ENCODE measurements around the gene UBE2F. TPM values are rescaled to one million over a fixed set of nuclear protein-coding genes. Genes with fewer than 3 reads are reported as not detected.

Gene UBE2F
- polyA plus RNA-seq, 1 of the 3 experiments (the other 2 are of a cell fraction): 56.9 TPM

GRCh38 chr2:238010572-238010971 is 43.8 kb downstream of the UBE2F start:
- Histone ChIP-seq H3K27ac (ENCODE audit: low read depth in 2 of 2, low read length in 1 of 2) (no peak overlapping the region), H3K4me2 (no peak overlapping the region), H3K4me1 (ENCODE audit: control insufficient read depth in 1 of 2, insufficient read depth in 2 of 2, low read depth in 1 of 2, low read length in 1 of 2) (peaks cover 0 to 10% of the 10 kb centered on the region in 2 experiments; a peak in 1 of 4 replicates), H2AFZ (ENCODE audit: low read depth) (no peak overlapping the region), H3K9ac (no peak overlapping the region), H3K4me3 (ENCODE audit: low read depth in 2 of 2, low read length in 1 of 2) (no peak overlapping the region), H3K9me3 (no peaks in the 10 kb centered on the region), H3K79me2 (ENCODE audit: insufficient read depth) (peaks cover 25% of the 10 kb centered on the region), H4K20me1 (ENCODE audit: insufficient read depth) (no peaks in the 10 kb centered on the region), H3K9me2 (no peaks in the 10 kb centered on the region), H3K36me3 (replicated peaks in 1 of 2; ENCODE audit: control insufficient read depth in 1 of 2, insufficient read depth in 2 of 2, low read length in 1 of 2) (peaks cover 9 to 11% of the 10 kb centered on the region in 2 experiments), H3F3A (replicated peaks; ENCODE audit: insufficient read depth) (no peaks in the 10 kb centered on the region), H3K27me3 (ENCODE audit: insufficient read depth) (no peaks in the 10 kb centered on the region)
- no peak for TF ChIP-seq ELF1 (IDR thresholded peaks at IDR 0.05)
- TF ChIP-seq, protein P1, sequence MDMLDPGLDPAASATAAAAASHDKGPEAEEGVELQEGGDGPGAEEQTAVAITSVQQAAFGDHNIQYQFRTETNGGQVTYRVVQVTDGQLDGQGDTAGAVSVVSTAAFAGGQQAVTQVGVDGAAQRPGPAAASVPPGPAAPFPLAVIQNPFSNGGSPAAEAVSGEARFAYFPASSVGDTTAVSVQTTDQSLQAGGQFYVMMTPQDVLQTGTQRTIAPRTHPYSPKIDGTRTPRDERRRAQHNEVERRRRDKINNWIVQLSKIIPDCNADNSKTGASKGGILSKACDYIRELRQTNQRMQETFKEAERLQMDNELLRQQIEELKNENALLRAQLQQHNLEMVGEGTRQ (IDR thresholded peaks at IDR 0.05; ENCODE audit: borderline replicate concordance, low read depth, low read length): no peak
- TF ChIP-seq TEAD4 (IDR thresholded peaks at IDR 0.05; ENCODE audit: borderline replicate concordance, insufficient read depth): no peak
- no peak for TF ChIP-seq REST (IDR thresholded peaks at IDR 0.05; ENCODE audit: low read depth, low read length)
- no peak for TF ChIP-seq FOSL2 (IDR thresholded peaks at IDR 0.05; ENCODE audit: borderline replicate concordance, low read depth)
- TF ChIP-seq RCOR1 (IDR thresholded peaks at IDR 0.05; ENCODE audit: low read length): no peak
- TF ChIP-seq, protein P2, sequence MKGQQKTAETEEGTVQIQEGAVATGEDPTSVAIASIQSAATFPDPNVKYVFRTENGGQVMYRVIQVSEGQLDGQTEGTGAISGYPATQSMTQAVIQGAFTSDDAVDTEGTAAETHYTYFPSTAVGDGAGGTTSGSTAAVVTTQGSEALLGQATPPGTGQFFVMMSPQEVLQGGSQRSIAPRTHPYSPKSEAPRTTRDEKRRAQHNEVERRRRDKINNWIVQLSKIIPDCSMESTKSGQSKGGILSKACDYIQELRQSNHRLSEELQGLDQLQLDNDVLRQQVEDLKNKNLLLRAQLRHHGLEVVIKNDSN (IDR thresholded peaks at IDR 0.05; ENCODE audit: borderline replicate concordance, low read depth): no peak
- no peak for TF ChIP-seq NRF1 (IDR thresholded peaks at IDR 0.05; ENCODE audit: low read depth, low read length)
- no peak for TF ChIP-seq TAF1 (IDR thresholded peaks at IDR 0.05; ENCODE audit: borderline replicate concordance, low read depth, low read length)
- no peak for TF ChIP-seq YY1 (IDR thresholded peaks at IDR 0.05; ENCODE audit: low read depth)
- 85% methylated on average over 1 of the region's 1 CpG for WGBS (ENCODE audit: low lambda C conversion rate)
- POLR2A ChIA-PET: no interaction called here
- DNase-seq: no peak
- CTCF ChIA-PET: no interaction called here

GRCh38 chr2:238013806-238014205 is 47.0 kb downstream of the UBE2F start:
- Histone ChIP-seq H3K9me2 (no peaks in the 10 kb centered on the region), H4K20me1 (ENCODE audit: insufficient read depth) (no peaks in the 10 kb centered on the region), H3K27ac (ENCODE audit: low read depth in 2 of 2, low read length in 1 of 2) (no peak overlapping the region; a peak in 1 of 4 replicates), H2AFZ (ENCODE audit: low read depth) (no peak overlapping the region), H3K4me1 (ENCODE audit: control insufficient read depth in 1 of 2, insufficient read depth in 2 of 2, low read depth in 1 of 2, low read length in 1 of 2) (peaks cover 0 to 10% of the 10 kb centered on the region in 2 experiments; a peak in 1 of 4 replicates), H3K4me2 (no peak overlapping the region), H3K36me3 (replicated peaks in 1 of 2; ENCODE audit: control insufficient read depth in 1 of 2, insufficient read depth in 2 of 2, low read length in 1 of 2) (peaks cover 13 to 22% of the 10 kb centered on the region in 2 experiments), H3K27me3 (ENCODE audit: insufficient read depth) (no peaks in the 10 kb centered on the region), H3K9ac (no peak overlapping the region), H3F3A (replicated peaks; ENCODE audit: insufficient read depth) (no peaks in the 10 kb centered on the region), H3K9me3 (no peaks in the 10 kb centered on the region), H3K79me2 (ENCODE audit: insufficient read depth) (peaks cover 10% of the 10 kb centered on the region; the same call in 1 of the 2 replicates), H3K4me3 (ENCODE audit: low read depth in 2 of 2, low read length in 1 of 2) (no peak overlapping the region)
- TF ChIP-seq TEAD4 (IDR thresholded peaks at IDR 0.05; ENCODE audit: borderline replicate concordance, insufficient read depth) (no peak), RCOR1 (IDR thresholded peaks at IDR 0.05; ENCODE audit: low read length) (no peak), TCF12 (IDR thresholded peaks at IDR 0.05) (no peak), RAD21 (IDR thresholded peaks at IDR 0.05; ENCODE audit: low read length) (no peak), GATA2 (CRISPR knock-in tag; IDR thresholded peaks at IDR 0.05) (no peak), FOXJ3 (CRISPR knock-in tag; IDR thresholded peaks at IDR 0.05) (no peak)
- ChIA-PET POLR2A (no interaction called here), CTCF (interaction anchor here (1.1 to 2.3 kb wide), 2 partner anchors 90 to 156 kb away, joined by 4 to 8 read pairs; no protein-coding TSS in a partner anchor)
- no peak for DNase-seq
- WGBS (ENCODE audit: low lambda C conversion rate): 94% methylated on average over 5 of the region's 7 CpGs
